Brain microvascular endothelial cell (primary cell): ENCODE measurements around the gene KDF1.

Experiments
- DNase-seq: peaks from one replicate; pipeline ENCODE4 v3.0.0-alpha.2; 2020
- H3K27ac ChIP-seq: fragments of 250-450 bp; sonication (Bioruptor Pico); 2 replicates; pipeline ENCODE4 v1.5.1; 2020; ENCODE audit warnings: mild to moderate bottlenecking, moderate library complexity
- H3K27me3 ChIP-seq: fragments of 250-450 bp; sonication (Bioruptor Pico); replicated peaks from 2 replicates; pipeline ENCODE4 v1.5.1; 2020; ENCODE audit warnings: mild to moderate bottlenecking
- H3K36me3 ChIP-seq: fragments of 250-450 bp; sonication (Bioruptor Pico); replicated peaks from 2 replicates; pipeline ENCODE4 v1.5.1; 2020; ENCODE audit warnings: mild to moderate bottlenecking
- H3K4me3 ChIP-seq: 2 replicates; pipeline ENCODE4 v1.5.1; 2011; ENCODE audit warnings: low read depth, mild to moderate bottlenecking, control low read depth, low read length, moderate library complexity
- in situ Hi-C: cut with HindIII; loops from 2 replicates; pipeline ENCODE4 v1.10.0; 2017; ENCODE audit warnings: low sequenced_read_pairs, low pct_ligation_motif_present
- TF ChIP-seq, protein P1 (sequence below): IDR thresholded peaks from 2 replicates; pipeline ENCODE4 v1.5.1; 2011; ENCODE audit warnings: low read depth, mild to moderate bottlenecking, moderate library complexity, low read length, control low read depth, inconsistent platforms; ENCODE audit errors: missing control alignments

KDF1 gene

DNA sequence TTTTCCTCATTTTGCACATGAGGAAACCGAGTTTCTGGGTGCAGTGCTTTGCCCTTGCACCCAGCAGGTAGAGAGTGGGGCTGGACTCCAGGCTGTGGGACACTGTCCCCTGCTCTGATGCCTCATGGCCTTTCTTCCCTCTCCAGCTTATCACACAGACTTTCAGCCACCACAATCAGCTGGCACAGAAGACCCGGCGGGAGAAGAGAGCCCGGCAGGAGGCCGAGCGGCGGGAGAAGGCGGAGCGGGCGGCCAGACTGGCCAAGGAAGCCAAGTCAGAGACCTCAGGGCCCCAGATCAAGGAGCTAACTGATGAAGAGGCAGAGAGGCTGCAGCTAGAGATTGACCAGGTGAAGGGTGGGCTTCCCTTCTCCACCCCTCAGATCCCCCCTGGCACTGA lies 19.0 kb downstream of the KDF1 start:
- H3K36me3 ChIP-seq: peaks cover 64% of the 10 kb centered on the region
- H3K4me3 ChIP-seq: no peak overlapping the region
- no peak for DNase-seq
- H3K27me3 ChIP-seq: no peaks in the 10 kb centered on the region
- H3K27ac ChIP-seq: no peak overlapping the region
- TF ChIP-seq, protein P1, sequence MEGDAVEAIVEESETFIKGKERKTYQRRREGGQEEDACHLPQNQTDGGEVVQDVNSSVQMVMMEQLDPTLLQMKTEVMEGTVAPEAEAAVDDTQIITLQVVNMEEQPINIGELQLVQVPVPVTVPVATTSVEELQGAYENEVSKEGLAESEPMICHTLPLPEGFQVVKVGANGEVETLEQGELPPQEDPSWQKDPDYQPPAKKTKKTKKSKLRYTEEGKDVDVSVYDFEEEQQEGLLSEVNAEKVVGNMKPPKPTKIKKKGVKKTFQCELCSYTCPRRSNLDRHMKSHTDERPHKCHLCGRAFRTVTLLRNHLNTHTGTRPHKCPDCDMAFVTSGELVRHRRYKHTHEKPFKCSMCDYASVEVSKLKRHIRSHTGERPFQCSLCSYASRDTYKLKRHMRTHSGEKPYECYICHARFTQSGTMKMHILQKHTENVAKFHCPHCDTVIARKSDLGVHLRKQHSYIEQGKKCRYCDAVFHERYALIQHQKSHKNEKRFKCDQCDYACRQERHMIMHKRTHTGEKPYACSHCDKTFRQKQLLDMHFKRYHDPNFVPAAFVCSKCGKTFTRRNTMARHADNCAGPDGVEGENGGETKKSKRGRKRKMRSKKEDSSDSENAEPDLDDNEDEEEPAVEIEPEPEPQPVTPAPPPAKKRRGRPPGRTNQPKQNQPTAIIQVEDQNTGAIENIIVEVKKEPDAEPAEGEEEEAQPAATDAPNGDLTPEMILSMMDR: no peak
- in situ Hi-C loops: no loop called here

DNA sequence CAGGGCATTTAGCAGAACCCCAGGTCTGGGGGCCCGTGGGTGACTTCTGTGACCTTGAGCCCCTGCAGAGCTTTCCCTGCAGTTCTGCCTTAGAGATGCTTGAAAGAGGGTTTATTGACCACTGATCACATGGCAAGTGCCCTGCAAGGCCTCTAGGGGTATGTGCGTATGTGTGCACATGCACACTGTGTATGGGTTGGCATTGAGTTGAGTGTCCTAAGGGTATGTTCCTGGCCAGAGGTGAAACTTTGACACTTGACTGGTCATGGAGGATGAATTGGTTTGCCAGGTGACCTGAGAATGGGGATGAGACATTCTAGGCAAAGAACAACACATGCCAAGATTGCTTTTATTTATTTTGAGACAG lies 21.6 kb downstream of the KDF1 start:
- TF ChIP-seq, protein P1: no peak
- in situ Hi-C loops: no loop called here
- H3K4me3 ChIP-seq: no peak overlapping the region
- DNase-seq: no peak
- H3K27me3 ChIP-seq: no peaks in the 10 kb centered on the region
- H3K36me3 ChIP-seq: peaks cover 61% of the 10 kb centered on the region
- no peak overlapping the region for H3K27ac ChIP-seq

DNA sequence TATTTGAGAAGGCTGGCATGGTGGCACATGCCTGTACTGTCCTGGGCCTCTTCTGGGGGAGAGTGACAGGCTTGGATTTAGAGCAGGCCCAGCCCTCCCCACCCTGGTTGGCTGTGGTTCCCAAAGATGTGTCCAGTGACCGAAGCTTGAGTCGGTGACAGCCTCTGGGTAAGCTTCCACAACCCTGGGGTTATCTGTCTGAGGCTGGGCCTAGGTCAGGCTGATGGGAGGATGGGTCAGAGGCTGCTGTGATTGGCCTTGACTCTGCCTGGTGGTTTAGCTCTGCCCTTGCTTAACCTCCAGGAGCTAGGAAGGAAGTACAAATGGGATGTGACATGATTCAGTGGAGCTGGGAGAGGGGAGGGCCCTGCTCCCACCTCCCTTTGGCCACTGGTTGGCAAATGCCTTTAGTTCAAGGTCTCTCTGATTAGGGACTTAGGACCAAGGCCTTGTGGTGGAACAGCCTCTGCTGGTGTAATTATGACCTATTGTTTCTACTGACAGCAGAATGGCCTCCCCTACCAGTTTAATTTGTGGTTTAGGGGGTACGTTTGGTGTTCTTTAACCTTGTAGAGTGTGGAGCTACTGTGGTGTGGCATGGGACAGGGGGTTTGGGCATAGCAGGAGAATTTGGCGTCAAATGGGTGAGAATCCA lies 22.1 kb downstream of the KDF1 start:
- DNase-seq: no peak
- Histone ChIP-seq H3K27ac (no peak overlapping the region), H3K36me3 (peaks cover 56% of the 10 kb centered on the region), H3K27me3 (no peaks in the 10 kb centered on the region), H3K4me3 (no peak overlapping the region)
- TF ChIP-seq, protein P1: no peak
- in situ Hi-C loops: no loop called here

DNA sequence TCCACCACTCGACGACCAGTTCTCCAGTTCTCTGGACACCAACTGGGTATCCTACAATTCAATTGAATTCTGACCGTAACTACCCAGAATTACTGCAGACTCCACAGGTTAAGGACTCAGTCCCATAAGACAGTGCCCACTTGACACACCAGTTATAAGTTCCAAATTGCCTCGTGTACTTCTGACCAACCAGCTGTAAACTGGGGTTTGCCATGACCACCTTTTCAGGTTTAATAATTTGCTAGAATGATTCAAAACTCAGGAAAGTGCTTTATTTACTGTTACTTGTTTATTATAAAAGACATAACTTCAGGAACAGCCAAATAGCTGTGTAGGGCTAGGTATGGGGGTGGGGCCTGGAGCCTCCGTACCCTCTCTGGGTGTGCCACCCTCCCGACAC lies 23.4 kb downstream of the KDF1 start:
- Histone ChIP-seq H3K4me3 (no peak overlapping the region), H3K36me3 (peaks cover 49% of the 10 kb centered on the region), H3K27ac (no peak overlapping the region), H3K27me3 (no peaks in the 10 kb centered on the region)
- TF ChIP-seq, protein P1: no peak
- DNase-seq: no peak
- in situ Hi-C loops: no loop called here

DNA sequence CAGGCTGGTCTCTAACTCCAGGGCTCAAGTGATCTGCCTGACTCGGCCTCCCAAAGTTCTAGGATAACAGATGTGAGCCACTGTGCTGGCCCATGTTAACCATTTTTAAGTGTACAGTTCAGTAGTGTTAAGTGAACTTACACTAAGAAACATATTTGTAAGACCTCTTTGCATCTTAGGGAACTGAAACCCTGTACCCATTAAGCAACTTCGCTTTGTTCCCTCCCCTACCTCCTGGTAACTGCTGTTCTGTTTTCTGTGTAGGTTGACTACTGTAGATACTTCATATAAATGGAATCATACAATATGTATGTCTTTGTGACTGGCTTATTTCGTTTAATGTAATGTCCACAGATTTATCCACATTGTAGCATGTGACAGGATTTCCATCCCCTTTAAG lies 27.7 kb downstream of the KDF1 start:
- Histone ChIP-seq H3K27me3 (no peaks in the 10 kb centered on the region), H3K27ac (no peak overlapping the region), H3K4me3 (no peak overlapping the region), H3K36me3 (peaks cover 53% of the 10 kb centered on the region)
- TF ChIP-seq, protein P1: no peak
- no peak for DNase-seq
- in situ Hi-C loops: no loop called here

DNA sequence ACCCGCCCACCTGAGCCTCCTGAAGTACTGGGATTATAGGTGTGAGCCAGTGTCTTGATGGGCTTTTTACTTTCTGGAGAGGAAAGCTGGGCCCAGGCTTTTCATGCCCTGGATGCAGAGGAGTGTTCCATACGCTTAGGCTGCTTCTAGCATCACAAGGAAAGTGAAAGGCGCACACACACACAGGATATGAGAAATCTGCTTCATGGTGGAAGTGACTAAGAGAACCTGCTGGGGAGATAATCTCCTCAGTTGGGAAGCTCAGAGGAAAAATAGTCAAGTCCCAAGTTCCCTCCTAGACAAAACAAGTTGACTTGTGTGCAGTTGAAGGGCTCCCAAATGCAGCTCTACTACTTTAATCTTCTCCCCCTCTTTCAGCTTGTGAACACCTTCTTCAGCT lies 36.6 kb downstream of the KDF1 start:
- TF ChIP-seq, protein P1: no peak
- Histone ChIP-seq H3K27me3 (no peaks in the 10 kb centered on the region), H3K27ac (peak overlapping the region; percentile 32), H3K4me3 (no peak overlapping the region), H3K36me3 (peaks cover 34% of the 10 kb centered on the region)
- in situ Hi-C loops: no loop called here
- peak; percentile 70 for DNase-seq
